ENCODE measurements around the gene METTL24.

- TF ChIP-seq, protein P1, sequence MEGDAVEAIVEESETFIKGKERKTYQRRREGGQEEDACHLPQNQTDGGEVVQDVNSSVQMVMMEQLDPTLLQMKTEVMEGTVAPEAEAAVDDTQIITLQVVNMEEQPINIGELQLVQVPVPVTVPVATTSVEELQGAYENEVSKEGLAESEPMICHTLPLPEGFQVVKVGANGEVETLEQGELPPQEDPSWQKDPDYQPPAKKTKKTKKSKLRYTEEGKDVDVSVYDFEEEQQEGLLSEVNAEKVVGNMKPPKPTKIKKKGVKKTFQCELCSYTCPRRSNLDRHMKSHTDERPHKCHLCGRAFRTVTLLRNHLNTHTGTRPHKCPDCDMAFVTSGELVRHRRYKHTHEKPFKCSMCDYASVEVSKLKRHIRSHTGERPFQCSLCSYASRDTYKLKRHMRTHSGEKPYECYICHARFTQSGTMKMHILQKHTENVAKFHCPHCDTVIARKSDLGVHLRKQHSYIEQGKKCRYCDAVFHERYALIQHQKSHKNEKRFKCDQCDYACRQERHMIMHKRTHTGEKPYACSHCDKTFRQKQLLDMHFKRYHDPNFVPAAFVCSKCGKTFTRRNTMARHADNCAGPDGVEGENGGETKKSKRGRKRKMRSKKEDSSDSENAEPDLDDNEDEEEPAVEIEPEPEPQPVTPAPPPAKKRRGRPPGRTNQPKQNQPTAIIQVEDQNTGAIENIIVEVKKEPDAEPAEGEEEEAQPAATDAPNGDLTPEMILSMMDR (IDR thresholded peaks at IDR 0.05) = no peak
- TF ChIP-seq POLR2A (IDR thresholded peaks at IDR 0.05) = no peak
Measured at GRCh38 chr6:110329714-110330436, 28.3 kb downstream of the METTL24 start.
